Amniotic stem cell (primary cell): ENCODE measurements around the gene E2F3.

Experiments
- DNase-seq: peaks from one replicate; lab custom pipeline; 2025; lab: John Stamatoyannopoulos, UW

Gene E2F3

GRCh38 chr6:20402342-20403069 lies 827 bp downstream of the E2F3 start:
- DNase-seq, result no peak

- peak; percentile 76 for DNase-seq
These were observed 1.5 kb downstream of the E2F3 start for GRCh38 chr6:20403070-20403765.

GRCh38 chr6:20403766-20404640 lies 2.3 kb downstream of the E2F3 start:
- DNase-seq, result peak; percentile 43

- no peak for DNase-seq
These were observed 3.0 kb downstream of the E2F3 start for GRCh38 chr6:20404641-20405032.

GRCh38 chr6:20408851-20409250 lies 7.2 kb downstream of the E2F3 start:
- no peak for DNase-seq

- no peak for DNase-seq
These were observed 7.8 kb downstream of the E2F3 start for GRCh38 chr6:20409427-20409971.

- no peak for DNase-seq
These were observed 9.9 kb downstream of the E2F3 start for GRCh38 chr6:20411544-20411943.

- no peak for DNase-seq
These were observed 10.4 kb downstream of the E2F3 start for GRCh38 chr6:20411953-20412681.

- no peak for DNase-seq
These were observed 11.0 kb downstream of the E2F3 start for GRCh38 chr6:20412682-20413073.

GRCh38 chr6:20413826-20414225 lies 12.1 kb downstream of the E2F3 start:
- DNase-seq, result no peak

- no peak for DNase-seq
These were observed 13.0 kb downstream of the E2F3 start for GRCh38 chr6:20414711-20415110.

GRCh38 chr6:20415304-20415703 lies 13.6 kb downstream of the E2F3 start:
- no peak for DNase-seq

GRCh38 chr6:20415712-20416454 lies 14.2 kb downstream of the E2F3 start:
- no peak for DNase-seq

GRCh38 chr6:20416567-20417345 lies 15.1 kb downstream of the E2F3 start:
- DNase-seq, result no peak

- DNase-seq, result no peak
These were observed 16.1 kb downstream of the E2F3 start for GRCh38 chr6:20417819-20418218.

- no peak for DNase-seq
These were observed 24.8 kb downstream of the E2F3 start for GRCh38 chr6:20426177-20427082.

GRCh38 chr6:20427856-20428255 lies 26.2 kb downstream of the E2F3 start:
- no peak for DNase-seq

GRCh38 chr6:20432692-20433091 lies 31.0 kb downstream of the E2F3 start:
- no peak for DNase-seq

GRCh38 chr6:20433321-20433720 lies 31.6 kb downstream of the E2F3 start:
- DNase-seq, result no peak
